Endothelial cell of umbilical vein (primary cell): Measurements from ENCODE around the gene VAT1.
A peak's percentile ranks its signal among the peaks of the same experiment; 100 is the strongest.

ENCODE experiments used
- FOS ChIP-seq: IDR thresholded peaks from 2 replicates; pipeline ENCODE4 v1.6.1; 2011; ENCODE audit warnings: mild to moderate bottlenecking, low read length, moderate library complexity, borderline replicate concordance; ENCODE audit not compliant: insufficient read depth
- POLR2A ChIP-seq: IDR thresholded peaks from 2 replicates; pipeline ENCODE4 v1.6.1; 2012; ENCODE audit warnings: low read depth, mild to moderate bottlenecking, control low read depth, low read length
- POLR2AphosphoS5 ChIP-seq: IDR thresholded peaks from 2 replicates; pipeline ENCODE4 v1.6.1; 2012; ENCODE audit warnings: low read depth, mild to moderate bottlenecking, control low read depth, low read length, moderate library complexity; ENCODE audit not compliant: insufficient read depth
- TF ChIP-seq, protein P1 (sequence below), 2 donors: IDR thresholded peaks; 1 replicate in 1 of 2; 2 replicates in 1 of 2; pipeline ENCODE4 v1.5.1; 2011; ENCODE audit warnings: low read length in 2 of 2, mild to moderate bottlenecking in 2 of 2, moderate library complexity in 2 of 2, control low read depth in 1 of 2, inconsistent platforms in 1 of 2, low read depth in 1 of 2; ENCODE audit not compliant: insufficient read depth in 1 of 2; ENCODE audit errors: extremely low read depth in 1 of 2

DNA sequence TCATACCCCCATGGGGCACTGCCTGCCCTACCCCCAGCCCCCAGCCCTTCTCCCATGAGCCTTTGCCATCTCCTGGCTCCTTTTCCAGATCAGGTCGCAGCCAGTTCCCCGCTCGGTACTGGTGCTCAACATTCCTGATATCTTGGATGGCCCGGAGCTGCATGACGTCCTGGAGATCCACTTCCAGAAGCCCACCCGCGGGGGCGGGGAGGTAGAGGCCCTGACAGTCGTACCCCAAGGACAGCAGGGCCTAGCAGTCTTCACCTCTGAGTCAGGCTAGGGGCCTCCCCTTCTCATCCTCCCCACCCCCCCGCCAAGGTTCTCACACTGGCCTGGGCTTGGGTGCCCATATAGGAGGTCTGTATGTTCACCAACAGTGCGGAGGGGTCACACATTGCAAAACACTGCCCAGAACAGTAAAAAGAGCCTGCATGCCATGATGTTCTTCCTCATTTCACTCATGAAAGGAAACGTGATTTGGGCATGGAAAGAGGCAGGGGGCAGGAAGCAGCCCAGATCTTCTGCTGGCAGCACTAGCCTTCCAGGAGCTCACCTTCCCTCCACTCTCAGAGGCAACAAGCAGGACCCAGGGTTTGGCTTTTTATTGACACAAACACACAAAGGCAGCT, 8.1 kb downstream of the VAT1 start:
- TF ChIP-seq FOS (no peak), POLR2A (peak; percentile 26), POLR2AphosphoS5 (no peak)
- TF ChIP-seq, protein P1, sequence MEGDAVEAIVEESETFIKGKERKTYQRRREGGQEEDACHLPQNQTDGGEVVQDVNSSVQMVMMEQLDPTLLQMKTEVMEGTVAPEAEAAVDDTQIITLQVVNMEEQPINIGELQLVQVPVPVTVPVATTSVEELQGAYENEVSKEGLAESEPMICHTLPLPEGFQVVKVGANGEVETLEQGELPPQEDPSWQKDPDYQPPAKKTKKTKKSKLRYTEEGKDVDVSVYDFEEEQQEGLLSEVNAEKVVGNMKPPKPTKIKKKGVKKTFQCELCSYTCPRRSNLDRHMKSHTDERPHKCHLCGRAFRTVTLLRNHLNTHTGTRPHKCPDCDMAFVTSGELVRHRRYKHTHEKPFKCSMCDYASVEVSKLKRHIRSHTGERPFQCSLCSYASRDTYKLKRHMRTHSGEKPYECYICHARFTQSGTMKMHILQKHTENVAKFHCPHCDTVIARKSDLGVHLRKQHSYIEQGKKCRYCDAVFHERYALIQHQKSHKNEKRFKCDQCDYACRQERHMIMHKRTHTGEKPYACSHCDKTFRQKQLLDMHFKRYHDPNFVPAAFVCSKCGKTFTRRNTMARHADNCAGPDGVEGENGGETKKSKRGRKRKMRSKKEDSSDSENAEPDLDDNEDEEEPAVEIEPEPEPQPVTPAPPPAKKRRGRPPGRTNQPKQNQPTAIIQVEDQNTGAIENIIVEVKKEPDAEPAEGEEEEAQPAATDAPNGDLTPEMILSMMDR (IDR thresholded peaks at IDR 0.05; ENCODE audit: extremely low read depth in 1 of 2, insufficient read depth in 1 of 2, low read depth in 1 of 2, low read length in 2 of 2) = no peak
